Subcutaneous adipose tissue (tissue), 4 donors: ENCODE data around the gene DNAI4. TPM values are rescaled to one million over a fixed set of nuclear protein-coding genes. Genes with fewer than 3 reads are reported as not detected.

ENCODE experiments used
- CTCF ChIP-seq: fragments of 450-650 bp; IDR thresholded peaks from one replicate; pipeline ENCODE4 v1.5.1; 2016; ENCODE audit warnings: low read depth, mild to moderate bottlenecking, control low read depth, antibody characterized with exemption, moderate library complexity
- total RNA-seq, 4 donors: library from RNA; depleted of rRNA; stranded (reverse); fragments of >200 nt; gene quantifications; one replicate each; pipeline ENCODE4 v1.1.0, GENCODE V29; 2016

The DNAI4 gene
- total RNA-seq = 1 to 10 TPM; 1.9 to 5.3 (median 3.9) TPM

GRCh38 chr1:66924756-66925557 lies at the start of gene DNAI4, which contains the start of gene MIER1:
TSS of gene DNAI4 (minus strand) at chr1:66924856. CDS start at chr1:66924831, 25 bp downstream.
TSS of gene MIER1 (plus strand) at chr1:66924990. CDS start at chr1:66925029, 39 bp downstream.
- no peak for TF ChIP-seq CTCF

- TF ChIP-seq CTCF = no peak
These were observed 43.9 kb upstream of the DNAI4 start for GRCh38 chr1:66968574-66968973.

- no peak for TF ChIP-seq CTCF
These were observed 33.3 kb upstream of the DNAI4 start for GRCh38 chr1:66957938-66958337.

GRCh38 chr1:66954208-66954607 lies 29.6 kb upstream of the DNAI4 start:
- no peak for TF ChIP-seq CTCF

GRCh38 chr1:66951513-66951912 lies 26.9 kb upstream of the DNAI4 start:
- TF ChIP-seq CTCF = no peak

GRCh38 chr1:66947267-66947666 lies 22.6 kb upstream of the DNAI4 start:
- no peak for TF ChIP-seq CTCF

GRCh38 chr1:66945316-66945715 lies 20.7 kb upstream of the DNAI4 start:
- no peak for TF ChIP-seq CTCF
